ENCODE results near the gene URB2.
"Not testable (repeated sequence)": the region's sequence is repeated elsewhere in the genome, so short reads cannot be mapped to it uniquely, and the experiment has no call there.

Gene URB2

DNA sequence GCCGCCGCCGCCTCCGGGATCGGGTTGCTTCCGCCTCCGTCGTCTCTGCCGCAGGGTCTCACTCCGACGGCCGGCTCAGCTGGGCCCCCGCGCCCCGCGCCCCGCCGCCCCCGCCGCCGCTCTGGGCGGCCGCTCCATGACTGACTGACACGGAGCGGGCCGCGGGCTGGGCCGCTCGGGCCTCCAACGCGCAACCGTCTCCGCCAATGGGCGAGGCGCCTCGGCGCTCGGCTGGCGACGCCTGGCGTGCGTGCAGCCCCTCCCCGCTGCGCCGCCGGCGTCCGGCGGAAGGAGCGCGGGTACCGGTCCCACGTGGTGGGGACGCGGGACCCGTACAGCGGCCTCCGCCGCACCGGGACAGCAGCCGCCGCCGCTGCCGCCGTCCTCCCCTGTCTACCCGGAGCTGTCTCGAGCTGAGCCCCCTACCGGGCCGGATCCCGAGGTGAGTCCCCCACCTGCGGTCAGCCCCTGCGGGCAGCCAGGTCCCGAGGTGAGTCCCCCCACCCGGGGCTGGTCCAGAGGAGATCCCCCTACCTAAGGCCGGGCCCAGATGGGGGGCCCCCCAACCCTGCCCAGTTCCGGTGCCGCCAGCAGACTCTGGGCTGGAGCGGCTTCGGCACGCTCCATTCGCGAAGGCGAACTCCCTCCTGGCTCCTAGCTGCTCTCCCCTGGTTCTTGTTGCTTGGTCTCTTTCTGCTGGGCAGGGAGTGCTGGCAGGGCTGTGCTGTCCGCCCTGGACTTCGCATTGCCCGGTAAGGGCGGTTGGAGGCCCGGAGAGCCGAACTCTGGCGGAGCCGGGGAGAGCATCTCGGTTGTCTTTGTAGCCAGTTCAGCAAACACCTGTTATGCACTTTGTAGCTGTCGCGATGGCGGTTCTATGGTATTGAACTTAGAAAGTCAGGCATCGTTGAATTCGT lies at the start of gene URB2, which contains the start of gene TAF5L:
Gene URB2 (plus strand): TSS at position 333 of the 917 bp plus-strand sequence. CDS start 1,387 bp downstream, outside the sequence.
Gene TAF5L (minus strand): TSS at position 208 of the 917 bp plus-strand sequence. CDS start 11,640 bp downstream, outside the sequence.
- DNase-seq (ENCODE audit: low spot score), result peak; percentile 92

GRCh38 chr1:229578168-229579058 lies 47.6 kb upstream of the URB2 start:
- DNase-seq (ENCODE audit: low spot score), result no peak

GRCh38 chr1:229579059-229579673 lies 46.9 kb upstream of the URB2 start:
- peak; percentile 78 for DNase-seq (ENCODE audit: low spot score)

DNA sequence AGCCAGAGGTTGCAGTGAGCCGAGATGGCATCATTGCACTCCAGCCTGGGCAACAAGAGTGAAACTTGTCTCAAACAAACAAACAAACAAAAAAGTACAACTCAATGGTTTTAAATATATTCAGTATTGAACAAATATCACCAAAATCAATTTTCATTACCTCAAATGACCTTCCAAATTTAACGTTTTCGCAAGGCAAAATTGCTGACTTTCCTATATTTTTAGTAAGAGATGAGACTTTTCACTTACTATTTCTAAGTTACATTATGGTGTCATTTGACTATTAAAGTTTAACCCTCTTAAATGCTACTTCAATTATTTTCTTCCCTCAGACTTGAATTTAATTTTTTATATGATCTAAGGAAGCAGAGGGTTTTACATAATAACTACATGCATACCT lies 44.6 kb upstream of the URB2 start:
- no peak for DNase-seq (ENCODE audit: low spot score)

DNA sequence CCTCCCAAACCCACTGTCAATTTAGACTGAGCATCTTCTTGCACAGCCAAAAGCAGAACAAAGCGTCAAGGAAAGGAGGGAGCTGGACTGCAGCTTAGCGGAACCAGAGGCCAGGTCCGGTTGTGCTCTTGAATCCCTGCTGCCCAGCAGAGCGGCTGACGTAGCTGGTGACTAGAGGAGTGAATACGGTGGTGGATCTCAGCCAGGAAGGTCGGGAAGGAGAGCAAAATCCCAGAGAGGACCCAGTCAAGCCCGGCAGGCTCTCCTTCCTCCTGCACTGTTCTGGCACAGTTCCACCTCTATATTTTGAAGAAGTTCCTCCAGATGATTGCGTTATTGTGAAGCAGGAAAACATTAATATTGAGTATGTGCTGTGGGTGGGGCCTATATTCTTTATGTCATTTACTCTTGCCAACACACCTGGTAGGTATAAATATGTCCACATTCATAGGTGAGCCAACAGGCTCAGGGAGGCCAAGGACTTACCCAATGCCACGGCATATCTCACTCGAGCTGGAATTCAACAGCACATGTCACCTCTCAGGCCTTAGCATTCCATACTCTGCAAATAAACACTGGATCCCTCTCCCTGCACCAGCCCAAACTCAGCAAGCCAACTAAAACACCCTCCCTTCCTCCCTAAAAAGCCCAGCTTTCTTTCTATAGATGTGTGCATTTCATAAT lies 43.9 kb upstream of the URB2 start:
- no peak for DNase-seq (ENCODE audit: low spot score)

DNA sequence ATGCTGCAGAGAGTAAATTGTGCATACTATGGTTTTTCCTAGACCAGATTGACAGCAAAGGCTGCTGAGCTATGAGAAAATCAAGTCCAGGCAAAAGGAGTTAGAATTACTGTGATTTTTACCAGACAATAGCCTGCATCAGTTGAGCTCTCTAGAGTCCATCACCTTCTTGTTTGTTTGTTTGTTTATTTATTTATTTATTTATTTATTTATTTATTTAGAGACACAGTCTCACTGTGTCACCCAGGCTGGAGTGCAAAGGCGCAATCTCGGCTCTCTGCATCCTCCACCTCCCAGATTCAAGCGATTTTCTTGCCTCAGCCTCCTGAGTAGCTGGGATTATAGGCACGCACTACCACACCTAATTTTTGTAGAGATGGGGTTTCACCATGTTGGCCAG lies 43.3 kb upstream of the URB2 start:
- no peak for DNase-seq (ENCODE audit: low spot score)

DNA sequence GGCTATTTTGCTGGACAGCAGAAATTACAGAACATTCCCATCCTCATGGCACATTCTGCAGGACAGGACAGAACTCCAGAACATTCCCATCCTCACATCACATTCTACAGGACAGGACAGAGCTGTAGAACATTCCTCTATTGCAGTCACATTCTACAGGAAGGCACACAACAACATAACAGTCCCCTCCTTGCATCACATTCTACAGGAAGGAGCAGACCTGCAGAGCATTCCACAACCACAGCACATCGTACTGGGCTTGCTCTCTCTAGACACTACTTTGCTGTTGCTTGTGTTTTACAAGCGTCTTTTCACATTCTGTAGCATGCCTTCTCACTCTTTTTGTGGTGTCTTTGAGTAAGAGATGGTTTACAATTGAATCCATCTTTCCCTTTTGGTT lies 40.7 kb upstream of the URB2 start:
- DNase-seq (ENCODE audit: low spot score), result no peak

DNA sequence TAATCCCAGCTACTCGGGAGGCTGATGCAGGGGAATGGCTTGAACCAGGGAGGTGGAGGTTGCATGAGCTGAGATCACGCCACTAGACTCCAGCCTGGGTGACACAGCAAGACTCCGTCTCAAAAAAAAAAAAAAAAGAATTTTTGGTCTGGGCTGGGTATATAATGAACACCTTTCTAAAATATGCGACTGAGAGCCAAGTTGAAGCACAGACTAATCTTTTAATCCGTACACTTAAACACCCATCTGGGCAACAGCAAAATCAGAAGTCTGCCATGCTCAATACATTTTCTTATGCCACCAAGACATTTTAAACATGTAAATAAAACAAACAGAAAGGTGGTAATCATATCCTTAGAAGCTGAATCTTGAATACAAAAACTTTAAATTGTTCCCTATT lies 35.9 kb upstream of the URB2 start:
- no peak for DNase-seq (ENCODE audit: low spot score)

DNA sequence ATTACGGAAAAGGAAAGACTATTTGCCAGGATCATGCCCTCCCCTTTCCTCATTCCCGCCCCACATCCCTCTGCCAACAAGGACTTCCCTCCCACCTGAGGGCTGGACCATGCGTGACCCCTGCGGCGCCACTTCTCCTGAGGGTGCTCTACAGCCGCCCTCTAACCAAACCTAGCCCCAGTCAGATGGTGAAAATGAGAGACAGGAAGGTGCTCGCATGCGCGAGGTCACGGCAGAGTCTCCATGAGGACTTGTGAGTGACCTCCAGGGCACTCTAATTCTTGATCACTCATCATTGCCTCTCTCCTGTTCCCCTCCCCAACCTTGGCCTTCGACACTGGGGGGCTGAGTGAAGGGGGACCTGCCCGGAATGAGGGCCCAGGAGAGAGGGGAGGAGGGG lies 32.2 kb upstream of the URB2 start:
- no peak for DNase-seq (ENCODE audit: low spot score)

GRCh38 chr1:229594227-229595008 lies 31.6 kb upstream of the URB2 start:
- DNase-seq (ENCODE audit: low spot score), result no peak

- DNase-seq (ENCODE audit: low spot score), result not testable (repeated sequence)
Measured at GRCh38 chr1:229595876-229596275, 30.2 kb upstream of the URB2 start.

DNA sequence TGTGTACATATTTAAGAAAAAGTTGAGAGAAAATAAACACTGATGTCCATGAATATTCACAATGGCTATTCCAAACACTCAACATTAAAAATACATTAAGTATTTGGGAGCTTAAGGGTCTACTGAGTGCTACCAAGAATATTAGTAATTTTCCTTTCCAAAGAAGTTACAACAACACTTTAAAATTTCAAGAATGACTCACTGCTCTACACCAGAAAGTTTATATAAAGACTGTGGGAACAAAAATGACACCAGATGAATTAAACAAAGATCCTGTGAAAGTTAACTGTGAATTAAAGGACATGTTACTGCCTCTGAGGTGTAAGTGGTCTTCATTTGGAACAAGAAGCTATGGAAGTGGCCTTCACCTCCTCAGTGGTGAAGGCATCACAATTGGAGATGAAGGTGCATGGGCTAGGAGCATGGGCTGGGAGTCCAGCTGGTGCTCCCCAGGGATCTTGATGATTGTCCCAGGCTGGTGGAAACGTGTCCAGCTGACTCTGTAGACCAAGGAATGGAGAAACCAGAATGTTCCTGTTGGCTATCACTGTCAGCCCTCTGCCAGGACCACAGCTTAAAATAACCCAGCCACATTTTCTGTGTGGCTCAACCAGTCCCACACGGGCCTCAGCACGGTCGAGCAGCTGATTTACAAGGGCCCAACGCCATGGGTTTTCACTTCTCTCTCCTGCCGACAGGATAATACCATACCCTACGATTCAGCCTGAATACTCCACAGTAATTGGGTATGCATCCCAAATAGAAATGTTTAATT lies 28.9 kb upstream of the URB2 start:
- DNase-seq (ENCODE audit: low spot score), result no peak

GRCh38 chr1:229597877-229598276 lies 28.2 kb upstream of the URB2 start:
- DNase-seq (ENCODE audit: low spot score), result no peak

DNA sequence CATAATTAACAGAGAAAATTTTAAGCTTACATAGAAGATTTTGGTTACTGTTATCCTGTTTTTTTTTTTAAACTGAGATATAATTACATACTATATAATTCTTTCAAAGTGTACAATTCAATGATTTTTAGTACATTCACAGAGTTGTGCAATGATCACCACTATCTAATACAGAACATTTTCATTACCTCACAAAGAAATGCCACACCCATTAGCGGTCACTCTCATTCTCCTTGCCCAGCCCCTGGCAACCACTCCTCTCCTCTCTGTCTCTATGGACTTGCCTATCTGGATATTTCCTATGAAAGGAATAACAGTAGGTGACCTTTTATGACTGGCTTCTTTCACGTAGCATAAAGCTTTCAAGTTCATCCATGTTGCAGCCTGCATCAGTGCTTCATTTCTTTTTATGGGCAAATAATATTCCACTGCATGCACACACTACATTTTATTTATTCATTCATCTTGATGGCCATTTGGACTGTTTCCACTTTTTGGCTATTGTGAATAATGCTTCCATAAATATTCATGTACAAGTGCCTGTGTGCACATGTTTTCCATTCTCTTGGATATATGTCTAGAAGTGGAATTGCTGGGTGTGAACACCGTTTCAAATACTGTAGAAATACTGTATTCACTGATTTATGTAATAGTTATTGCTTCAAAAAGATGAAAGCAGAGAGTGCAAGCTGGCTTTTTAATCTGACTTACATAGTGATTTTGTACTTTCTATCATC lies 26.7 kb upstream of the URB2 start:
- no peak for DNase-seq (ENCODE audit: low spot score)

DNA sequence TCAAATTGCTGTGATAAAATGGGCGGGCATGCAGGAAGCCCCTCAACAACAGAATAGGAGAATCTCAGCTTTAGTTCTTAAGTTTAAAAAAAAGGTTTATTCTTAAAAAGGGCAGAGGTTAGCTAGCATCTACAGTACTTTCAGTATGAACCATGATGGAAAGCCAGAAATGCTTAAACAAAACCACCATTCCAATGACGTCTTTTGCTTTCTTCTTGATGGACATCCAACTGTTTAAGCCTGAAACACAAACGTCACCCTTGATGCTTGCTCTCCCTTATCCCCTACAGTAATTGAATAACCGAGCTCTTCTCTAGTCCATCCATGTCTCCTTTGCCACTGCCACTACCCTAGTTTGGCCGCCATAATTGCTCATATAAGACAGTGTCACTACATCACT lies 25.8 kb upstream of the URB2 start:
- DNase-seq (ENCODE audit: low spot score), result no peak

GRCh38 chr1:229603371-229604005 lies 22.6 kb upstream of the URB2 start:
- DNase-seq (ENCODE audit: low spot score), result no peak

- no peak for DNase-seq (ENCODE audit: low spot score)
Measured at GRCh38 chr1:229607370-229607769, 18.7 kb upstream of the URB2 start.

DNA sequence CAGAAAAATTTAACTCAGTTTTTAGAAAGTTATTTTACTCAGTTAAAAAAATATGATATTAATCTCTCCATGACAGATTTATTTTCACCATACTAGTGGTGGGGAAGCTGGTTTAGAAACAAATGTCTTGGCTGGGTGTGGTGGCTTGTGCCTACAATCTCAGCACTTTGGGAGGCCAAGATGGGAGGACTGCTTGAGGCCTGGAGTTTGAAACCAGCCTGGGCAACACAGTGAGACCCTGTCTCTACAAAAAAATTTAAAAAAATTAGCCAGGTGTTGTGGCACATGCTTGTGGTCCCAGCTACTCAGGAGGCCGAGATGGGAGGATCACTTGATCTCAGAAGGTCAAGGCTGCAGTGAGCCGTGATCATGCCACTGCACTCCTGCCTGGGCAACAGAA lies 17.5 kb upstream of the URB2 start:
- DNase-seq (ENCODE audit: low spot score), result no peak

GRCh38 chr1:229613938-229614337 lies 12.1 kb upstream of the URB2 start:
- no peak for DNase-seq (ENCODE audit: low spot score)

Data from left forelimb (tissue), 1 donor.